Measurements from ENCODE around the gene MYOG.

DNA sequence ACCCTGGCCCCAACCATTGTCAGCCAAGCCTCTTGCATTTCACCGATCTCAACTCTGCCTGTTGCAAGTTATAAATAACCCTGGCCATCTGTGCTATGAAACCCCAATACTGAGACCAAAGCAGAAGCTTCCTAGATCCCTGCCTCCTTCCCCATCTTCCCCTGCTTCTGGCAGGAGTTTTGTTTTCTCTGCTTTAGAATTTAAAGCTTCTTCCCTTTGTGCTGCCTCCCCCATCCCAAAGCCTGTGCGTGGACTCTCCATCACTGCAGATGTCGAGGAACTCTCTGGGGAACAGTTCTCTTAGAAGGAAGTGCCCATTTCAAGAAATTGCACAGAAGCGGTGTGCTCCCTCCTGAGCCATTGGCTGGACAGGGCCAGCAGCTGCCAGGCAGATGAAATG is 17.4 kb upstream of the MYOG start:
- TF ChIP-seq GATAD2B (conservative IDR thresholded peaks at IDR 0.05; ENCODE audit: low read depth), result no peak
- TF ChIP-seq POLR2AphosphoS5 (IDR thresholded peaks at IDR 0.05; ENCODE audit: low read length), result no peak
- no peak for TF ChIP-seq EP300 (IDR thresholded peaks at IDR 0.05; ENCODE audit: borderline replicate concordance in 1 of 2, control insufficient read depth in 1 of 2, low read depth in 2 of 2, low read length in 2 of 2)
- TF ChIP-seq, protein P1, sequence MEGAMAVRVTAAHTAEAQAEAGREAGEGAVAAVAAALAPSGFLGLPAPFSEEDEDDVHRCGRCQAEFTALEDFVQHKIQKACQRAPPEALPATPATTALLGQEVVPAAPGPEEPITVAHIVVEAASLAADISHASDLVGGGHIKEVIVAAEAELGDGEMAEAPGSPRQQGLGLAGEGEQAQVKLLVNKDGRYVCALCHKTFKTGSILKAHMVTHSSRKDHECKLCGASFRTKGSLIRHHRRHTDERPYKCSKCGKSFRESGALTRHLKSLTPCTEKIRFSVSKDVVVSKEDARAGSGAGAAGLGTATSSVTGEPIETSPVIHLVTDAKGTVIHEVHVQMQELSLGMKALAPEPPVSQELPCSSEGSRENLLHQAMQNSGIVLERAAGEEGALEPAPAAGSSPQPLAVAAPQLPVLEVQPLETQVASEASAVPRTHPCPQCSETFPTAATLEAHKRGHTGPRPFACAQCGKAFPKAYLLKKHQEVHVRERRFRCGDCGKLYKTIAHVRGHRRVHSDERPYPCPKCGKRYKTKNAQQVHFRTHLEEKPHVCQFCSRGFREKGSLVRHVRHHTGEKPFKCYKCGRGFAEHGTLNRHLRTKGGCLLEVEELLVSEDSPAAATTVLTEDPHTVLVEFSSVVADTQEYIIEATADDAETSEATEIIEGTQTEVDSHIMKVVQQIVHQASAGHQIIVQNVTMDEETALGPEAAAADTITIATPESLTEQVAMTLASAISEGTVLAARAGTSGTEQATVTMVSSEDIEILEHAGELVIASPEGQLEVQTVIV (IDR thresholded peaks at IDR 0.05; ENCODE audit: borderline replicate concordance, partially characterized antibody), result no peak
- TF ChIP-seq SRF (IDR thresholded peaks at IDR 0.05; ENCODE audit: low read depth in 2 of 2, low read length in 2 of 2), result no peak
- TF ChIP-seq RAD21 (IDR thresholded peaks at IDR 0.05; ENCODE audit: insufficient read depth, low read depth, low read length), result no peak
- no peak for TF ChIP-seq POLR2A (IDR thresholded peaks at IDR 0.05; ENCODE audit: low read depth, low read length)
- TF ChIP-seq ZNF274 (IDR thresholded peaks at IDR 0.05; ENCODE audit: insufficient read depth, insufficient read length), result no peak
- TF ChIP-seq, protein P2, sequence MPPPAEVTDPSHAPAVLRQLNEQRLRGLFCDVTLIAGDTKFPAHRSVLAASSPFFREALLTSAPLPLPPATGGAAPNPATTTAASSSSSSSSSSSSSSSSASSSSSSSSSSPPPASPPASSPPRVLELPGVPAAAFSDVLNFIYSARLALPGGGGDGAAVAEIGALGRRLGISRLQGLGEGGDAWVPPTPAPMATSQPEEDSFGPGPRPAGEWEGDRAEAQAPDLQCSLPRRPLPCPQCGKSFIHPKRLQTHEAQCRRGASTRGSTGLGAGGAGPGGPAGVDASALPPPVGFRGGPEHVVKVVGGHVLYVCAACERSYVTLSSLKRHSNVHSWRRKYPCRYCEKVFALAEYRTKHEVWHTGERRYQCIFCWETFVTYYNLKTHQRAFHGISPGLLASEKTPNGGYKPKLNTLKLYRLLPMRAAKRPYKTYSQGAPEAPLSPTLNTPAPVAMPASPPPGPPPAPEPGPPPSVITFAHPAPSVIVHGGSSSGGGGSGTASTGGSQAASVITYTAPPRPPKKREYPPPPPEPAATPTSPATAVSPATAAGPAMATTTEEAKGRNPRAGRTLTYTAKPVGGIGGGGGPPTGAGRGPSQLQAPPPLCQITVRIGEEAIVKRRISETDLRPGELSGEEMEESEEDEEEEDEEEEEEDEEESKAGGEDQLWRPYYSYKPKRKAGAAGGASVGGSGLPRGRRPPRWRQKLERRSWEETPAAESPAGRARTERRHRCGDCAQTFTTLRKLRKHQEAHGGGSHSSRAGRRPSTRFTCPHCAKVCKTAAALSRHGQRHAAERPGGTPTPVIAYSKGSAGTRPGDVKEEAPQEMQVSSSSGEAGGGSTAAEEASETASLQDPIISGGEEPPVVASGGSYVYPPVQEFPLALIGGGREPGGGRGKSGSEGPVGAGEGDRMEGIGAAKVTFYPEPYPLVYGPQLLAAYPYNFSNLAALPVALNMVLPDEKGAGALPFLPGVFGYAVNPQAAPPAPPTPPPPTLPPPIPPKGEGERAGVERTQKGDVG (CRISPR knock-in tag; IDR thresholded peaks at IDR 0.05), result no peak
- no peak for TF ChIP-seq RBBP5 (conservative IDR thresholded peaks at IDR 0.05)
- TF ChIP-seq BCL11A (IDR thresholded peaks at IDR 0.05; ENCODE audit: low read depth, low read length), result no peak
- no peak for TF ChIP-seq NR2C1 (IDR thresholded peaks at IDR 0.05)
- no peak for TF ChIP-seq CBX5 (IDR thresholded peaks at IDR 0.05; ENCODE audit: low read depth)
- TF ChIP-seq, protein P3, sequence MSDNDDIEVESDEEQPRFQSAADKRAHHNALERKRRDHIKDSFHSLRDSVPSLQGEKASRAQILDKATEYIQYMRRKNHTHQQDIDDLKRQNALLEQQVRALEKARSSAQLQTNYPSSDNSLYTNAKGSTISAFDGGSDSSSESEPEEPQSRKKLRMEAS (IDR thresholded peaks at IDR 0.05; ENCODE audit: low read depth, low read length), result no peak
